HEK293 (cell line): ENCODE data around the gene NAA25.

Experiments used
- CTCF ChIA-PET: fragments of 350-600 bp; formaldehyde crosslinking; extraction: SDS; loops from one replicate; lab custom pipeline; 2021; ENCODE audit warnings: antibody characterized with exemption; lab: Yijun Ruan, JAX
- POLR2A ChIA-PET: fragments of 300-600 bp; formaldehyde crosslinking; extraction: SDS; loops from one replicate; lab custom pipeline; 2020; ENCODE audit warnings: antibody characterized with exemption, inconsistent platforms; lab: Yijun Ruan, JAX
- H3K27ac ChIP-seq: fragments of 200-500 bp; sonication (Bioruptor generic); 2 replicates; pipeline ENCODE4 v1.5.1; 2014; ENCODE audit warnings: low read depth, low read length, control low read depth, inconsistent platforms; ENCODE audit errors: extremely low read depth
- H3K36me3 ChIP-seq, 2 experiments: fragments of 200-500 bp in 1 of 2; sonication (Bioruptor generic) in 1 of 2; 1 replicate in 1 of 2; 2 replicates in 1 of 2; pipeline ENCODE4 v1.5.1; 2014 to 2017; ENCODE audit warnings: inconsistent platforms in 2 of 2, low read length in 2 of 2; ENCODE audit not compliant: control insufficient read depth in 2 of 2, insufficient read depth in 1 of 2
- H3K4me1 ChIP-seq: fragments of 200-500 bp; sonication (Bioruptor generic); 2 replicates; pipeline ENCODE4 v1.5.1; 2014; ENCODE audit warnings: mild to moderate bottlenecking, low read length, inconsistent platforms; ENCODE audit not compliant: control insufficient read depth, insufficient read depth
- H3K4me3 ChIP-seq: 2 replicates; pipeline ENCODE4 v1.5.1; 2011; ENCODE audit warnings: low read depth, mild to moderate bottlenecking, control low read depth, low read length, moderate library complexity
- H3K9me3 ChIP-seq: fragments of 200-500 bp; sonication (Bioruptor generic); 2 replicates; pipeline ENCODE4 v1.5.1; 2014; ENCODE audit warnings: low read depth, low read length, inconsistent platforms; ENCODE audit not compliant: control insufficient read depth, insufficient read depth
- ATF2 ChIP-seq: fragments of 450-650 bp; formaldehyde crosslinking; IDR thresholded peaks from 2 replicates; pipeline ENCODE4 v1.5.1; 2016; ENCODE audit warnings: missing biosample characterization, missing genetic modification characterization, low read depth
- GFI1B ChIP-seq: fragments of 450-650 bp; formaldehyde crosslinking; IDR thresholded peaks from 2 replicates; pipeline ENCODE4 v1.5.1; 2016; ENCODE audit warnings: missing biosample characterization, missing genetic modification characterization
- OSR2 ChIP-seq: fragments of 450-650 bp; formaldehyde crosslinking; IDR thresholded peaks from 2 replicates; pipeline ENCODE4 v1.5.1; 2016; ENCODE audit warnings: missing biosample characterization, missing genetic modification characterization
- PRDM4 ChIP-seq: fragments of 450-650 bp; formaldehyde crosslinking; IDR thresholded peaks from 2 replicates; pipeline ENCODE4 v1.5.1; 2017; ENCODE audit warnings: missing biosample characterization, missing genetic modification characterization
- SP7 ChIP-seq: fragments of 450-650 bp; formaldehyde crosslinking; IDR thresholded peaks from 2 replicates; pipeline ENCODE4 v1.5.1; 2016; ENCODE audit warnings: missing biosample characterization, missing genetic modification characterization
- WT1 ChIP-seq: fragments of 450-650 bp; formaldehyde crosslinking; IDR thresholded peaks from 2 replicates; pipeline ENCODE4 v1.5.1; 2016; ENCODE audit warnings: missing biosample characterization, missing genetic modification characterization
- ZBTB20 ChIP-seq: fragments of 450-650 bp; formaldehyde crosslinking; IDR thresholded peaks from 2 replicates; pipeline ENCODE4 v1.5.1; 2016; ENCODE audit warnings: missing biosample characterization, missing genetic modification characterization
- ZBTB48 ChIP-seq: fragments of 450-650 bp; formaldehyde crosslinking; IDR thresholded peaks from 2 replicates; pipeline ENCODE4 v1.5.1; 2016; ENCODE audit warnings: missing biosample characterization, missing genetic modification characterization
- ZBTB8A ChIP-seq: fragments of 450-650 bp; formaldehyde crosslinking; IDR thresholded peaks from 2 replicates; pipeline ENCODE4 v1.5.1; 2016; ENCODE audit warnings: missing biosample characterization, missing genetic modification characterization
- ZFHX2 ChIP-seq: fragments of 450-650 bp; formaldehyde crosslinking; conservative IDR thresholded peaks from 2 replicates; pipeline ENCODE4 v1.5.1; 2016; ENCODE audit warnings: missing biosample characterization, missing genetic modification characterization
- ZFP3 ChIP-seq: fragments of 450-650 bp; formaldehyde crosslinking; IDR thresholded peaks from 2 replicates; pipeline ENCODE4 v1.5.1; 2016; ENCODE audit warnings: low read depth, missing biosample characterization, missing genetic modification characterization
- ZFP69B ChIP-seq: fragments of 450-650 bp; formaldehyde crosslinking; IDR thresholded peaks from 2 replicates; pipeline ENCODE4 v1.5.1; 2016; ENCODE audit warnings: missing biosample characterization, missing genetic modification characterization
- ZNF138 ChIP-seq: fragments of 450-650 bp; formaldehyde crosslinking; IDR thresholded peaks from 2 replicates; pipeline ENCODE4 v1.5.1; 2016; ENCODE audit warnings: missing biosample characterization, missing genetic modification characterization, borderline replicate concordance
- ZNF311 ChIP-seq: fragments of 450-650 bp; formaldehyde crosslinking; IDR thresholded peaks from 2 replicates; pipeline ENCODE4 v1.5.1; 2017; ENCODE audit warnings: missing biosample characterization, missing genetic modification characterization, borderline replicate concordance
- ZNF416 ChIP-seq: fragments of 450-650 bp; formaldehyde crosslinking; IDR thresholded peaks from 2 replicates; pipeline ENCODE4 v1.5.1; 2016; ENCODE audit warnings: missing biosample characterization, missing genetic modification characterization
- ZNF433 ChIP-seq: fragments of 450-650 bp; formaldehyde crosslinking; IDR thresholded peaks from 2 replicates; pipeline ENCODE4 v1.5.1; 2016; ENCODE audit warnings: missing biosample characterization, missing genetic modification characterization, low read depth
- ZNF560 ChIP-seq: fragments of 450-650 bp; formaldehyde crosslinking; IDR thresholded peaks from 2 replicates; pipeline ENCODE4 v1.5.1; 2017; ENCODE audit warnings: missing biosample characterization, missing genetic modification characterization, borderline replicate concordance
- ZNF621 ChIP-seq: fragments of 450-650 bp; formaldehyde crosslinking; IDR thresholded peaks from 2 replicates; pipeline ENCODE4 v1.5.1; 2017; ENCODE audit warnings: missing biosample characterization, missing genetic modification characterization
- ZNF704 ChIP-seq: fragments of 450-650 bp; formaldehyde crosslinking; IDR thresholded peaks from 2 replicates; pipeline ENCODE4 v1.5.1; 2016; ENCODE audit warnings: missing biosample characterization, missing genetic modification characterization
- ZNF76 ChIP-seq: fragments of 450-650 bp; formaldehyde crosslinking; IDR thresholded peaks from 2 replicates; pipeline ENCODE4; 2016; ENCODE audit warnings: low read depth, missing biosample characterization, missing genetic modification characterization, borderline replicate concordance
- ZNF791 ChIP-seq: fragments of 450-650 bp; formaldehyde crosslinking; IDR thresholded peaks from 2 replicates; pipeline ENCODE4 v1.5.1; 2016; ENCODE audit warnings: missing biosample characterization, missing genetic modification characterization
- ZNF792 ChIP-seq: fragments of 450-650 bp; formaldehyde crosslinking; IDR thresholded peaks from 2 replicates; pipeline ENCODE4 v1.5.1; 2016; ENCODE audit warnings: missing biosample characterization, missing genetic modification characterization
- ZNF830 ChIP-seq: fragments of 450-650 bp; IDR thresholded peaks from 2 replicates; pipeline ENCODE4 v1.5.0; 2018; ENCODE audit warnings: missing biosample characterization, missing genetic modification characterization, low read depth, mild to moderate bottlenecking, moderate library complexity
- TF ChIP-seq, protein P1 (sequence below): fragments of 450-650 bp; formaldehyde crosslinking; IDR thresholded peaks from 2 replicates; pipeline ENCODE4 v1.5.1; 2017; ENCODE audit warnings: missing biosample characterization, mild to moderate bottlenecking, missing genetic modification characterization, moderate library complexity
- TF ChIP-seq, protein P2 (sequence below): fragments of 450-650 bp; formaldehyde crosslinking; IDR thresholded peaks from 2 replicates; pipeline ENCODE4 v1.5.1; 2016; ENCODE audit warnings: missing biosample characterization, missing genetic modification characterization
- TF ChIP-seq, protein P3 (sequence below): fragments of 450-650 bp; formaldehyde crosslinking; IDR thresholded peaks from 2 replicates; pipeline ENCODE4 v1.5.1; 2016; ENCODE audit warnings: missing biosample characterization, missing genetic modification characterization

The NAA25 gene

GRCh38 chr12:112117685-112118084 is 9.1 kb upstream of the NAA25 start (continued):
- TF ChIP-seq ZNF311 (tag by site-specific recombination) = no peak
- no peak for TF ChIP-seq ZFP69B (tag by site-specific recombination)
- no peak for TF ChIP-seq WT1 (tag by site-specific recombination)

DNA sequence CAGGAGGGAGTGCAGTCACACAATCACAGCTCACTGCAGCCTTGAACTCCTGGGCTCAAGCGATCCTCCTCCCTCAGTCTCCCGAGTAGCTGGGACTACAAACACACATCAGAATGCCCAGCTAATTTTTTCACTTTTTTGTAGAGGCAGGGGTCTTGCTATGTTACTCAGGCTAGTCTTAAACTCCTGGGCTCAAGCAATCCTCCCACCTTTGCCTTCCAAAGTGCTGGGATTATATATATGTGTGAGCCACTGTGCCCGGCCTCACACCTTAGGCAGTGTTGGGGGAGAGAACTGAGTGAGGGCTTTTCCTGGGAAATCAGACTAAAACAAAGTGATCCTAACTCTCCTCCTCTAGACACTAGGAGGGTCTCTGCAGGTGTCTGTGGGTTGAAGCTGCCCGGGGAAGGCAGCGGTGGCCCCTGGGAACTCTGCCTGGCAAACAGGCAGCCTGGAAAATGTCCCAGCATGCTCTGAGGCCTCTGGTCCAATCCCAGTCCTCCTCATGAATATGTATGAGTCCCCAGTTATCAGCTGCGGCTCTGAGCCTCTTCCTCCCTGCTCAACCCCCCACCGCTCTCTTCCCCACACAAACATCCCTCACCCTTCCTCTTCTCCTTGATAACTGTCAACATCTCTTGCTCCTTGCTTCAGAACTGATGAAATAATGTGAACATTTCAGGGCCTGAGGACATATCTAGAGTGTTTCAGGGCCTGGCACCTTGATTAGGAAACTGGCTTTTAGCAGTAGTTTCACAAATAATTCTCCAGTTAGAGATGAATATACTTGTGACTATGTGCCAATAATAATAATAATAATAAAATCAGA is 7.9 kb upstream of the NAA25 start:
- Histone ChIP-seq H3K36me3 (no peaks in the 10 kb centered on the region), H3K9me3 (no peaks in the 10 kb centered on the region), H3K27ac (peak overlapping the region; percentile 68), H3K4me3 (no peak overlapping the region), H3K4me1 (peaks cover 10% of the 10 kb centered on the region)
- POLR2A ChIA-PET = interaction anchor here (0.6 to 4.1 kb wide), 4 partner anchors 9 to 19 kb away, joined by 3 to 66 read pairs (median 7); partner anchors contain the start of gene TRAFD1
- CTCF ChIA-PET = interaction anchor here (0.6 to 0.7 kb wide), 2 partner anchors 46 to 271 kb away, joined by 3 read pairs; no protein-coding TSS in a partner anchor
- TF ChIP-seq PRDM4 (tag by site-specific recombination) = no peak
- no peak for TF ChIP-seq ZNF560 (tag by site-specific recombination)
- TF ChIP-seq ZBTB48 (tag by site-specific recombination) = 0 out of 2 replicates have a peak, but pooled peaks have one; percentile 67
- TF ChIP-seq OSR2 = no peak
- no peak for TF ChIP-seq ZBTB8A (tag by site-specific recombination)
- TF ChIP-seq ZNF138 (tag by site-specific recombination) = no peak
- no peak for TF ChIP-seq ZNF791
- TF ChIP-seq ZFHX2 (tag by site-specific recombination) = no peak
- no peak for TF ChIP-seq ZNF704
- peak; percentile 18; the same call in 1 of the 2 replicates for TF ChIP-seq ZBTB20 (tag by site-specific recombination)
- TF ChIP-seq, protein P1, sequence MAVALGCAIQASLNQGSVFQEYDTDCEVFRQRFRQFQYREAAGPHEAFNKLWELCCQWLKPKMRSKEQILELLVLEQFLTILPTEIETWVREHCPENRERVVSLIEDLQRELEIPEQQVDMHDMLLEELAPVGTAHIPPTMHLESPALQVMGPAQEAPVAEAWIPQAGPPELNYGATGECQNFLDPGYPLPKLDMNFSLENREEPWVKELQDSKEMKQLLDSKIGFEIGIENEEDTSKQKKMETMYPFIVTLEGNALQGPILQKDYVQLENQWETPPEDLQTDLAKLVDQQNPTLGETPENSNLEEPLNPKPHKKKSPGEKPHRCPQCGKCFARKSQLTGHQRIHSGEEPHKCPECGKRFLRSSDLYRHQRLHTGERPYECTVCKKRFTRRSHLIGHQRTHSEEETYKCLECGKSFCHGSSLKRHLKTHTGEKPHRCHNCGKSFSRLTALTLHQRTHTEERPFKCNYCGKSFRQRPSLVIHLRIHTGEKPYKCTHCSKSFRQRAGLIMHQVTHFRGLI (tag by site-specific recombination) = no peak
- TF ChIP-seq ZFP3 (tag by site-specific recombination) = no peak
- TF ChIP-seq ZNF792 = no peak
- TF ChIP-seq ZNF76 = peak; percentile 86
- no peak for TF ChIP-seq ZNF416 (tag by site-specific recombination)
- TF ChIP-seq, protein P2, sequence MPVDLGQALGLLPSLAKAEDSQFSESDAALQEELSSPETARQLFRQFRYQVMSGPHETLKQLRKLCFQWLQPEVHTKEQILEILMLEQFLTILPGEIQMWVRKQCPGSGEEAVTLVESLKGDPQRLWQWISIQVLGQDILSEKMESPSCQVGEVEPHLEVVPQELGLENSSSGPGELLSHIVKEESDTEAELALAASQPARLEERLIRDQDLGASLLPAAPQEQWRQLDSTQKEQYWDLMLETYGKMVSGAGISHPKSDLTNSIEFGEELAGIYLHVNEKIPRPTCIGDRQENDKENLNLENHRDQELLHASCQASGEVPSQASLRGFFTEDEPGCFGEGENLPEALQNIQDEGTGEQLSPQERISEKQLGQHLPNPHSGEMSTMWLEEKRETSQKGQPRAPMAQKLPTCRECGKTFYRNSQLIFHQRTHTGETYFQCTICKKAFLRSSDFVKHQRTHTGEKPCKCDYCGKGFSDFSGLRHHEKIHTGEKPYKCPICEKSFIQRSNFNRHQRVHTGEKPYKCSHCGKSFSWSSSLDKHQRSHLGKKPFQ = no peak
- TF ChIP-seq ZNF433 (tag by site-specific recombination) = no peak
- TF ChIP-seq SP7 (tag by site-specific recombination) = no peak
- TF ChIP-seq ZNF830 (tag by site-specific recombination) = no peak
- TF ChIP-seq ZNF621 (tag by site-specific recombination) = no peak
- TF ChIP-seq, protein P3, sequence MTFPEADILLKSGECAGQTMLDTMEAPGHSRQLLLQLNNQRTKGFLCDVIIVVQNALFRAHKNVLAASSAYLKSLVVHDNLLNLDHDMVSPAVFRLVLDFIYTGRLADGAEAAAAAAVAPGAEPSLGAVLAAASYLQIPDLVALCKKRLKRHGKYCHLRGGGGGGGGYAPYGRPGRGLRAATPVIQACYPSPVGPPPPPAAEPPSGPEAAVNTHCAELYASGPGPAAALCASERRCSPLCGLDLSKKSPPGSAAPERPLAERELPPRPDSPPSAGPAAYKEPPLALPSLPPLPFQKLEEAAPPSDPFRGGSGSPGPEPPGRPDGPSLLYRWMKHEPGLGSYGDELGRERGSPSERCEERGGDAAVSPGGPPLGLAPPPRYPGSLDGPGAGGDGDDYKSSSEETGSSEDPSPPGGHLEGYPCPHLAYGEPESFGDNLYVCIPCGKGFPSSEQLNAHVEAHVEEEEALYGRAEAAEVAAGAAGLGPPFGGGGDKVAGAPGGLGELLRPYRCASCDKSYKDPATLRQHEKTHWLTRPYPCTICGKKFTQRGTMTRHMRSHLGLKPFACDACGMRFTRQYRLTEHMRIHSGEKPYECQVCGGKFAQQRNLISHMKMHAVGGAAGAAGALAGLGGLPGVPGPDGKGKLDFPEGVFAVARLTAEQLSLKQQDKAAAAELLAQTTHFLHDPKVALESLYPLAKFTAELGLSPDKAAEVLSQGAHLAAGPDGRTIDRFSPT (tag by site-specific recombination) = peak; percentile 56
- no peak for TF ChIP-seq GFI1B (tag by site-specific recombination)
- no peak for TF ChIP-seq ATF2 (tag by site-specific recombination)
